PC-3 (cell line): ENCODE results near the gene VPS54. TPM values are rescaled to one million over a fixed set of nuclear protein-coding genes. Genes with fewer than 3 reads are reported as not detected.
A peak's percentile ranks its signal among the peaks of the same experiment; 100 is the strongest.

ENCODE experiments used
- ATAC-seq: fragments of 200-7000 bp; cut with Tn5 transposase; 2 replicates; pipeline ENCODE4 v1.9.1; 2020; ENCODE audit warnings: mild to moderate bottlenecking, moderate library complexity
- BruUV-seq: library from RNA; stranded (reverse); fragments of 400-500 nt; replicated peaks from 2 replicates; lab custom pipeline; 2021; lab: Mats Ljungman, UMichigan
- CTCF ChIA-PET: fragments of 300-600 bp; sonication (Branson Sonifier 250); formaldehyde crosslinking; loops from one replicate; lab custom pipeline; 2022; ENCODE audit warnings: antibody characterized with exemption; lab: Charles Lee
- POLR2A ChIA-PET: fragments of 300-600 bp; sonication (Branson Sonifier 250); formaldehyde crosslinking; loops from one replicate; lab custom pipeline; 2022; ENCODE audit warnings: antibody characterized with exemption; ENCODE audit not compliant: unreplicated experiment; lab: Charles Lee
- DNase-seq: peaks from one replicate; pipeline ENCODE4 v3.0.0-alpha.2; 2015
- H2AFZ ChIP-seq: fragments of 300-600 bp; sonication (generic); 2 replicates; pipeline ENCODE4 v1.6.0; 2016; ENCODE audit warnings: antibody characterized with exemption, low read length
- H3F3A ChIP-seq: fragments of 300-600 bp; sonication (generic); one replicate; pipeline ENCODE4 v1.6.0; 2017; ENCODE audit warnings: antibody characterized with exemption, low read length, control low read depth, mild to moderate bottlenecking; ENCODE audit not compliant: unreplicated experiment
- H3K27ac ChIP-seq: fragments of 300-600 bp; sonication (generic); 2 replicates; pipeline ENCODE4 v1.5.1; 2016; ENCODE audit warnings: mild to moderate bottlenecking, low read length
- H3K27me3 ChIP-seq: fragments of 300-600 bp; sonication (generic); 2 replicates; pipeline ENCODE4 v1.6.1; 2016; ENCODE audit warnings: low read length, mixed read lengths
- H3K36me3 ChIP-seq: fragments of 300-600 bp; sonication (generic); 2 replicates; pipeline ENCODE4 v1.6.1; 2016; ENCODE audit warnings: low read depth, mixed run types, low read length, mixed read lengths
- H3K4me1 ChIP-seq: fragments of 300-600 bp; sonication (generic); 2 replicates; pipeline ENCODE4 v1.5.1; 2016; ENCODE audit warnings: low read length; ENCODE audit not compliant: insufficient read depth
- H3K4me2 ChIP-seq: fragments of 300-600 bp; sonication (generic); 2 replicates; pipeline ENCODE4 v1.6.0; 2016; ENCODE audit warnings: low read length
- H3K4me3 ChIP-seq: fragments of 300-600 bp; sonication (generic); 2 replicates; pipeline ENCODE4 v1.5.1; 2016; ENCODE audit warnings: mild to moderate bottlenecking, low read length, mixed read lengths
- H3K79me2 ChIP-seq: fragments of 300-600 bp; sonication (generic); 2 replicates; pipeline ENCODE4 v1.6.1; 2017; ENCODE audit warnings: low read length, mixed read lengths
- H3K9ac ChIP-seq: fragments of 300-600 bp; sonication (generic); 2 replicates; pipeline ENCODE4 v1.6.0; 2016; ENCODE audit warnings: mild to moderate bottlenecking, low read length
- H3K9me2 ChIP-seq: fragments of 300-600 bp; sonication (generic); replicated peaks from 2 replicates; pipeline ENCODE4 v1.6.1; 2016; ENCODE audit warnings: mixed run types, low read length, mixed read lengths
- H3K9me3 ChIP-seq: fragments of 300-600 bp; sonication (generic); 2 replicates; pipeline ENCODE4 v1.6.1; 2016; ENCODE audit warnings: low read length, mixed read lengths
- H4K20me1 ChIP-seq: fragments of 300-600 bp; sonication (generic); 2 replicates; pipeline ENCODE4 v1.6.1; 2016; ENCODE audit warnings: low read length, mixed read lengths
- CTCF ChIP-seq: fragments of 300-600 bp; sonication (generic); conservative IDR thresholded peaks from 2 replicates; pipeline ENCODE4 v1.5.1; 2017; ENCODE audit warnings: antibody characterized with exemption, low read depth, mild to moderate bottlenecking, low read length
- EZH2 ChIP-seq: fragments of 300-600 bp; sonication (generic); IDR thresholded peaks from one replicate; pipeline ENCODE4 v1.6.1; 2017; ENCODE audit warnings: antibody characterized with exemption, mild to moderate bottlenecking, low read length; ENCODE audit not compliant: unreplicated experiment
- EZH2phosphoT487 ChIP-seq: fragments of 300-600 bp; sonication (generic); IDR thresholded peaks from 2 replicates; pipeline ENCODE4 v1.6.1; 2018; ENCODE audit warnings: mild to moderate bottlenecking, antibody characterized with exemption, low read length, borderline replicate concordance
- intact Hi-C: fragments of 100-400 bp; cut with micrococcal nuclease; formaldehyde crosslinking; loops from 2 replicates; pipeline ENCODE4 v1.9.0; 2023
- total RNA-seq: library from RNA; depleted of rRNA; stranded (reverse); fragments of >200 nt; gene quantifications from 2 replicates; pipeline ENCODE4 v1.2.3, GENCODE V29; 2014

Gene VPS54
- total RNA-seq, 1 experiment from 2014 or later = 17.9 TPM

GRCh38 chr2:64015898-64016297 is 3.3 kb downstream of the VPS54 start:
- Histone ChIP-seq H3K79me2 (peaks cover 74% of the 10 kb centered on the region), H4K20me1 (peaks cover 3% of the 10 kb centered on the region; the same call in 1 of the 2 replicates), H3K27me3 (no peaks in the 10 kb centered on the region), H3K4me2 (no peak overlapping the region; the same call in 1 of the 2 replicates), H3K9me3 (no peaks in the 10 kb centered on the region), H3K4me3 (no peak overlapping the region), H3K4me1 (peaks cover 22% of the 10 kb centered on the region), H3K9me2 (no peaks in the 10 kb centered on the region), H2AFZ (no peak overlapping the region), H3K27ac (no peak overlapping the region), H3K9ac (no peak overlapping the region), H3K36me3 (no peaks in the 10 kb centered on the region), H3F3A (no peaks in the 10 kb centered on the region)
- intact Hi-C loops = loop anchor here (5.0 to 10.0 kb wide), 3 partner anchors 34 to 321 kb away; no protein-coding TSS in a partner anchor
- TSS peak; percentile 17 for BruUV-seq
- no peak for DNase-seq
- ATAC-seq = no peak
- CTCF ChIA-PET = no interaction called here
- TF ChIP-seq EZH2 = no peak
- no peak for TF ChIP-seq CTCF
- TF ChIP-seq EZH2phosphoT487 = no peak
- POLR2A ChIA-PET = interaction anchor here (0.6 kb wide), 1 partner anchor 1438 kb away, joined by 4 read pairs; no protein-coding TSS in a partner anchor

DNA sequence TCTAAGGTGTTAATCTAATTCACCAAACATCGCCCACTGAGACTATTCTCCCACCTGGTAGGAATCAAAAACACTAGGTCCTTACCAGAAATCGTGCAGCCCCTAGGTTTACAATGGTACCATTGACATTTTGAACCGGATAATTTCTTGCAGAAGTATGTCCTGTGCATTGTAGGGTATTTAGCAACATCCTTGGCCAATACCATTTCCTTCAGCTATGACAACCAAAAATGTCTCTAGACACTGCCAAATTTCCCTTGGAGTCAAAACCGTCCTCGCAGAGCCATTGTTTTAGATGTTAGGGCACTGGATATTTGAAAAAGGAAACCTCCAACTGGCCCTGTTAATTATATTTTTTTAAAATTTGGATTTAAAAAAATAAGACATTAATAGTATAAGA is 3.8 kb downstream of the VPS54 start:
- intact Hi-C loops = loop anchor here (5.0 to 10.0 kb wide), 3 partner anchors 33 to 321 kb away; no protein-coding TSS in a partner anchor
- peaks cover 16% of the 10 kb centered on the region for H3K4me1 ChIP-seq
- H3K79me2 ChIP-seq = peaks cover 78% of the 10 kb centered on the region
- DNase-seq (no peak), ATAC-seq (no peak)
- no peaks in the 10 kb centered on the region for H3K36me3 ChIP-seq
- no peak overlapping the region for H3K4me2 ChIP-seq
- no peaks in the 10 kb centered on the region for H3K27me3 ChIP-seq
- POLR2A ChIA-PET = no interaction called here
- no TSS peak for BruUV-seq
- H4K20me1 ChIP-seq = peaks cover 3% of the 10 kb centered on the region; the same call in 1 of the 2 replicates
- H3F3A ChIP-seq = no peaks in the 10 kb centered on the region
- H3K4me3 ChIP-seq = no peak overlapping the region
- H2AFZ ChIP-seq = no peak overlapping the region
- CTCF ChIA-PET = no interaction called here
- H3K9ac ChIP-seq = no peak overlapping the region
- no peak overlapping the region for H3K27ac ChIP-seq
- no peaks in the 10 kb centered on the region for H3K9me2 ChIP-seq
- no peaks in the 10 kb centered on the region for H3K9me3 ChIP-seq
- TF ChIP-seq CTCF (no peak), EZH2 (no peak), EZH2phosphoT487 (no peak)

DNA sequence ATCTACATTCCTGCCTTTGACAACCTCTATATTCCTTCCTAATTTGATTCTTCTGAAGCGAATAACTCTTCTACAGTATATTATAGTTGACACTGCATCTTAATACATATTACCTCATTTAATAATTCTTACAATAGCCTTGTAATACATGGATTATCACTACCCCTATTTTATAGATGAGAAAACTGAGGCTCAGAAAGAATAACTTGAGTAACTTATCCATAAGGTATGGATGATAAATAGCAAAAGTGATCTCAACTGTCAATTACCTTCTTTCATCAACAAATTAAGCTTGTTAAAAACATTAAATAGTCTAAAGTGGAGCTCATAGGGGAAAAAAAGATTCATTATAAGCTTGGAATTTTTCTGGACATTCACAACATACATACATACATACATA is 4.6 kb downstream of the VPS54 start:
- ChIA-PET POLR2A (no interaction called here), CTCF (no interaction called here)
- no peak for TF ChIP-seq CTCF
- intact Hi-C loops = loop anchor here (5.0 to 10.0 kb wide), 3 partner anchors 32 to 320 kb away; no protein-coding TSS in a partner anchor
- Histone ChIP-seq H3F3A (no peaks in the 10 kb centered on the region), H3K27ac (no peak overlapping the region), H3K4me2 (no peak overlapping the region), H3K4me3 (no peak overlapping the region), H3K36me3 (no peaks in the 10 kb centered on the region), H3K27me3 (no peaks in the 10 kb centered on the region), H3K9me2 (no peaks in the 10 kb centered on the region), H3K9ac (no peak overlapping the region), H3K79me2 (peaks cover 86% of the 10 kb centered on the region), H3K4me1 (peaks cover 9% of the 10 kb centered on the region), H2AFZ (no peak overlapping the region), H3K9me3 (no peaks in the 10 kb centered on the region), H4K20me1 (peaks cover 3% of the 10 kb centered on the region; the same call in 1 of the 2 replicates)
- BruUV-seq = no TSS peak
- DNase-seq = no peak
- no peak for ATAC-seq
